T-helper 17 cell (primary cell): Measurements from ENCODE around the gene BZW2. TPM values are rescaled to one million over a fixed set of nuclear protein-coding genes. Genes with fewer than 3 reads are reported as not detected.
A peak's percentile ranks its signal among the peaks of the same experiment; 100 is the strongest.

Source experiments
- ATAC-seq: fragments of 150-1000 bp; cut with Tn5 transposase; 2 replicates; pipeline ENCODE4 v1.10.0; 2021; ENCODE audit warnings: mild to moderate bottlenecking, moderate library complexity
- DNase-seq, 3 donors: peaks; one replicate each; pipeline versions ENCODE4 v3.0.0 to v3.0.0-alpha.2; 2020 to 2021
- H3K9me3 ChIP-seq: one replicate; pipeline ENCODE4 v1.7.0; 2013; ENCODE audit warnings: low read length, mild to moderate bottlenecking; ENCODE audit not compliant: control insufficient read depth, poor library complexity, severe bottlenecking
- H3K27ac Mint-ChIP-seq: one replicate; pipeline ENCODE4 v1.8.0; 2022; ENCODE audit warnings: mild to moderate bottlenecking, moderate library complexity, mixed read lengths
- H3K27me3 Mint-ChIP-seq: one replicate; pipeline ENCODE4 v1.8.0; 2022; ENCODE audit warnings: mixed read lengths
- H3K36me3 Mint-ChIP-seq: one replicate; pipeline ENCODE4 v1.8.0; 2022; ENCODE audit warnings: low read depth, mixed read lengths
- H3K4me1 Mint-ChIP-seq: one replicate; pipeline ENCODE4 v1.8.0; 2022; ENCODE audit warnings: mild to moderate bottlenecking, mixed read lengths
- H3K4me3 Mint-ChIP-seq: one replicate; pipeline ENCODE4 v1.8.0; 2022; ENCODE audit warnings: mild to moderate bottlenecking, moderate library complexity, mixed read lengths
- total RNA-seq, 4 donors: library from RNA in 2 of 4; stranded (reverse) in 2 of 4; gene quantifications; one replicate each; pipeline ENCODE4 v1.2.3 and lab custom pipeline; 2022 to 2026

Gene BZW2
- total RNA-seq, 2 donors from 2014 or later, result 24.0 to 29.4 TPM

DNA sequence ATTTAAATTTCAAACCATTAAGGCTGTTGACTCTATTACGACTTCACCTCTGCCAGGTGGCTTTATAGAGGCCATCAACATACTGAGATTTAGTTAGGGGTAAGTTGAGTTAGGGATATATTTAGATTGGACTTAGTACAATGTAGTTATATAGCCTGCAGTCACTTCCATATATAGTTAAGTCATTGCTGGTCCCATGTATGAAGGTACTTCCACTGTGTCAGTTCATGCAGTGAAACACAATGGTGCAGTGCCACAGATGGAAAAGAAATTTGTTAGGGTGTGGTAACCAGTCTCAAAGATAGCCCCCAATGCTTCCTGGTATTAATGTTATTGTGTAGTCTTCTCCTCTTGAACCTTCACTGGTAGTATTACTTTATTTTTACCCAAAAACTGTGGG, 95.0 kb downstream of the BZW2 start:
- Mint-ChIP-seq H3K4me1 (no peaks in the 10 kb centered on the region), H3K4me3 (no peak overlapping the region), H3K27me3 (peaks cover 26% of the 10 kb centered on the region), H3K36me3 (peaks cover 2% of the 10 kb centered on the region), H3K27ac (no peak overlapping the region)
- ATAC-seq, result no peak
- no peak for DNase-seq
- no peaks in the 10 kb centered on the region for H3K9me3 ChIP-seq

DNA sequence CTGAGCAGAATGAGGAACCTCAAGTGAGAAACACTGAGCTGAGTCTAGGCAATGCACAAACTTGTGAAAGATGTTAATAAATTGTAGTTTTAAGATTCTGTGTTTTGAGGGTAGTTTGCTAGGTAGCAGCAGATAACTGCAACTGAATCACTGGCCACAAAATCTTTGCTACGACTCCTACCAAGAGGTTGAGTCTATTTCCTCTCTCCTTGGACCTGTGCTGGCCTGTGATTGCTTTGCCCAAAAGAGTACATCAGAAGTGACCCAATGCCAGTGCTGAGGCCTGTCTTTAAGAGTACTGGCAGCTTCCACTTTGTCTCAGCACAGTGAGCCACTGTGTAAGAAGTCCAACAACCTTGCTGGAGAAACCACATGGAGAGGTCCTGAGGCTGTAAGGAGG, 95.7 kb downstream of the BZW2 start:
- H3K4me1 Mint-ChIP-seq, result no peaks in the 10 kb centered on the region
- ATAC-seq, result no peak

DNA sequence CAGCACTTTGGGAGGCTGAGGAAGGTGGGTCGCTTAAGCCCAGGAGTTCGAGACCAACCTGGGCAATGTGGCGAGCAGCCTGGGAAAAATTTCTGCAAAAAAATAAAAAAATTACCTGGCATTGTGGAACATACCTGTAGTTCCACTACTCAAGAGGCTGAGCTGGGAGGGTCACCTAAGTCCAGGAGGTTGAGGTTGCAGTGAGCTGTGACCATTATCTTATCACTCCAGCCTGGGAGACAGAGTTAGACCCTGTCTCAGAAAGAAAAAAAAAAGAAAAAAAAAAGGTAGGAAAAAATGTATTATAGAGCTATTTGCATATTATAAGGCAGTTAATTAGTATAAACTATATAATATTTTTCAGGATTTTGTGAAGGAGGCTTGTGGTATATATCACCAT, 96.6 kb downstream of the BZW2 start:
- peaks cover 31% of the 10 kb centered on the region for H3K27me3 Mint-ChIP-seq
- no peak for DNase-seq
- H3K36me3 Mint-ChIP-seq, result peaks cover 2% of the 10 kb centered on the region
- no peak overlapping the region for H3K4me3 Mint-ChIP-seq
- no peaks in the 10 kb centered on the region for H3K9me3 ChIP-seq
- H3K27ac Mint-ChIP-seq, result no peak overlapping the region
- ATAC-seq, result no peak
- H3K4me1 Mint-ChIP-seq, result no peaks in the 10 kb centered on the region

More for the DNA sequence above, 95.7 kb downstream of the BZW2 start:
- no peak for DNase-seq
- Mint-ChIP-seq H3K27ac (no peak overlapping the region), H3K36me3 (peaks cover 2% of the 10 kb centered on the region), H3K27me3 (peaks cover 26% of the 10 kb centered on the region), H3K4me3 (no peak overlapping the region)
- no peaks in the 10 kb centered on the region for H3K9me3 ChIP-seq

DNA sequence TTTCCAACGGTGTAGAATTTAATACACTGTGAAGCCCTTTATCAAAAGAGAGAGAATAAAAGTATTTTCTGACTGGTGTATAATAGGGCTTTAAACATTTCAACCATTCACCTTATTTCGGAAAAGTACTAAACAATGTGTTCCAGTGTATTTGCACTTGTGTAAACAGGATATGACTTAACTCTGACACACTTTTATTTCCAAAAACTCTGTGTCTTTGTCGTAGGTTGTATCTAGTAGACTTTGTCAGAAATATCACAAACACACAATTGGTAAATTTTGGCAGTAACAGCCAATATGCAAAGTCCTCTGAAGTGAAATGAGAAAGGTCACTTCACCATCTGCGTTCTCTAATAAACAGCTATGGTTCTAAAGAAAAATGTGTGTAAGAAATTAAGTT, 97.3 kb downstream of the BZW2 start:
- Mint-ChIP-seq H3K27me3 (peaks cover 28% of the 10 kb centered on the region), H3K36me3 (peaks cover 2% of the 10 kb centered on the region), H3K27ac (no peak overlapping the region), H3K4me3 (no peak overlapping the region), H3K4me1 (no peaks in the 10 kb centered on the region)
- DNase-seq, result no peak
- ATAC-seq, result no peak
- H3K9me3 ChIP-seq, result no peaks in the 10 kb centered on the region

DNA sequence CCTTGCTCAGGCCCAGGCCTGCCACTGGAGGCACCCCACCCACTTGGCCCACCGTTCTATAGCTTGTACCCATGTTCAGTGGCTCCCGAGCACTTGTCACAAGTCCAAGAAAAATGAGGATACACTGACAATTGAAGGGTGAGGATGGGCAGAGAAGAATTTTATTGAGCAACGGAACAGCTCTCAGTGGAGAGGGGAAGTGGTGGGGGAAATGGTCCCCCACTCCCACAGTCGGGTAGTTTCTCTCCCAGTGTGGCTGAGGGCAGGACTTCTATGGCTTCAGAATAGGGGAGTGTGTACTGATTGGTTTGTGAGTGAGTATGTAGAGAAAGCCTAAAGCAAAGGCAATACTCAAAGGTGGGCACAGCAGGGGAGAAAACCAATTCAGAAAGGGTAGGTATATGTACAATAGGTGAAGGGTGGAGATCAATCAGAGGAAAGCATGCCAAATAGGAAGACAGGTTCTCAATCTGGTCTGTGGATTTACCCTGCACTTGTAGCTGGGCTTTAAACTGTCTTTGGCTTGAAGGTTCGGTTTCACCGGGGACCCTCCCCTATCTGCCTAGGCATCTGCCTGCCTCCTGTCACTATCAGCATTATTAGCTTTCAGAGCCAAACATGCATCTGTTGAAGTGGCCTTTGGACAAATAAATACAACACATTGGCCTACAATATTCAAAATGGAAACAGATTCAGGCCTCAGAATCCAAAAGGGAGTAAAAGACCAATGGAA, 98.7 kb downstream of the BZW2 start:
- Mint-ChIP-seq H3K4me1 (no peaks in the 10 kb centered on the region), H3K27me3 (peaks cover 29% of the 10 kb centered on the region), H3K36me3 (peaks cover 2% of the 10 kb centered on the region), H3K4me3 (no peak overlapping the region), H3K27ac (no peak overlapping the region)
- DNase-seq, result no peak
- H3K9me3 ChIP-seq, result no peaks in the 10 kb centered on the region
- no peak for ATAC-seq

DNA sequence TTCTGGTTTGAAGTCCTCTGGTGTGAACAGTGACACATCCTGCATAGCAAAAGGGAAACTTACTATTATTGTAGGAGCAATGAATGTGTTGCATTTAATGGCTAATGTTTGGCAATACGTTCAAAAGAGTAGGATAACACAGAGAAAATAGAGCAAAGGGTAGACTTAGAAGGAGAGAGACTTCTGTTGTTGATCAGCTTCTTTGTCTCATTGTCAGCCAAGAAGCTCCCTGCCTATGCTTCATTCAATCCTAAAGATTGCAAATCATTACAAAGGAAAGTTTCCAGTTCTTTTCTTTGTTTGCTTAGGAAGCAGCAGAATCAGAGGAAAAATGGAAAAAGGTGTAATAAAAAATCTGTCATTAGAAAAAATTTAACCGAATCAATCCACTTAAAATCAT, 99.7 kb downstream of the BZW2 start:
- Mint-ChIP-seq H3K27me3 (peaks cover 29% of the 10 kb centered on the region), H3K36me3 (no peaks in the 10 kb centered on the region), H3K4me3 (no peak overlapping the region), H3K27ac (no peak overlapping the region), H3K4me1 (no peaks in the 10 kb centered on the region)
- no peaks in the 10 kb centered on the region for H3K9me3 ChIP-seq
- DNase-seq, result no peak
- ATAC-seq, result no peak

DNA sequence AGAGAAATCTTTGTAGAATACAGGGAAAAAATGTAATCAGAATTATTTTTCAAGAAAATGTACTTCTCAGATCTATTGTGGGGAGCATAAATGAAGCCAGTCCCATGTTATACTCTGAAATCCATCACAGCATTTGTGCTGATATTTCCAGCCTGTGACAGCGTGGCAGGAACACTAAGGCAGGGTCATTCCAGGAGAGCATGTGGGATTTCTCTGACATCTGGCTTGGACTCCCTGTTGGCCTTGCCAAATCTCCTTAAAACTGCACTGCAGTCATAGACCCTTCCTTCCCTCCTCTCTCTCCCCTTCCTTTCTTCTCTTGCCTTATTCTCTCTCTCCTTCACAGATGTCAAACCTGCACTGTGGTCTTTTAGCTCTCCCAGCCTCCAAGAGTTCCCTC, 101.1 kb downstream of the BZW2 start:
- H3K27ac Mint-ChIP-seq, result no peak overlapping the region
- no peaks in the 10 kb centered on the region for H3K36me3 Mint-ChIP-seq
- no peaks in the 10 kb centered on the region for H3K4me1 Mint-ChIP-seq
- no peak for ATAC-seq
- peaks cover 28% of the 10 kb centered on the region for H3K27me3 Mint-ChIP-seq
- no peak overlapping the region for H3K4me3 Mint-ChIP-seq
- DNase-seq, result no peak
- no peaks in the 10 kb centered on the region for H3K9me3 ChIP-seq

DNA sequence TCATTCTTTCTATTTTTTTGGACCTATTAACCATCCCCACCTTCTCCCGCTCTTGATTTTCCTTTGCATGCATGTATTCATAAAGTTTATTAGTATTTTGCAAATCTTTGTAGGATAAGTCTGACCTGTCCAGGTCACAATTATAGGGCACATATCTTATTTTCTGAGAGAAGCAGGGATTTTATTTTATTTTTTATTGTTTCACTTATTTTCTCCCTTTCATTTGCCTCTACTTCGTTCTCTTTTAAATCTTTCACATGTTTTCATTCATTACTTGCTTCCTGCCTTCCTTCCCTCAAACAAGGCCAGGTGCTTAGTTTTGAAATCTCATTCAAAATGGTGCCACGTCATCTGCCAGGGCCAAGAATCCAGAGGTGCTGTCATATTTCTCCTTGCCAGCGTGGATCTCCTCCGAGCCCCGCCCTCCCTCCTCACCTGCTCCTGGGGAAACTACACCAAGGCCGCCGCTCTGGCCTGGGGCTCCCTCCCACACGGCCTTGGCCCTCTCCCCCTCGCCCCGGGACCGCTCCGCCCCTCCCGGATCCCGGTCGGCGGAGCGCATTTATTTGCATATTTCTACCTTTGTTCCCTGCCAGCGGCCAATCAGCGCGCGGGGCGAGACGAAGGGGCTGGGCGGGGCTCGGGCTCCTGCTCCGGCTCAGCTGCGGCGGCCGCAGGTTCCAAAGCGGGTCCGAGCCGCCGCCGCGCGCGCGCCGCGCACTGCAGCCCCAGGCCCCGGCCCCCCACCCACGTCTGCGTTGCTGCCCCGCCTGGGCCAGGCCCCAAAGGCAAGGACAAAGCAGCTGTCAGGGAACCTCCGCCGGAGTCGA, 107.3 kb downstream of the BZW2 start, which contains the start of gene TSPAN13:
Gene TSPAN13 (plus strand): TSS at position 654 of the 830 bp plus-strand sequence. CDS start 213 bp downstream, outside the sequence.
- peak within 1 kb of the TSS; percentile 87 for H3K4me3 Mint-ChIP-seq
- H3K27ac Mint-ChIP-seq, result no peak within 1 kb of the TSS
- peaks cover 11% of the 10 kb centered on the region for H3K4me1 Mint-ChIP-seq
- peaks cover 41% of the 10 kb centered on the region for H3K27me3 Mint-ChIP-seq
- H3K36me3 Mint-ChIP-seq, result no peaks in the 10 kb centered on the region
- peak; percentile 18 to 34 (median 19) for DNase-seq
- H3K9me3 ChIP-seq, result no peaks in the 10 kb centered on the region
- peak; percentile 90 for ATAC-seq

DNA sequence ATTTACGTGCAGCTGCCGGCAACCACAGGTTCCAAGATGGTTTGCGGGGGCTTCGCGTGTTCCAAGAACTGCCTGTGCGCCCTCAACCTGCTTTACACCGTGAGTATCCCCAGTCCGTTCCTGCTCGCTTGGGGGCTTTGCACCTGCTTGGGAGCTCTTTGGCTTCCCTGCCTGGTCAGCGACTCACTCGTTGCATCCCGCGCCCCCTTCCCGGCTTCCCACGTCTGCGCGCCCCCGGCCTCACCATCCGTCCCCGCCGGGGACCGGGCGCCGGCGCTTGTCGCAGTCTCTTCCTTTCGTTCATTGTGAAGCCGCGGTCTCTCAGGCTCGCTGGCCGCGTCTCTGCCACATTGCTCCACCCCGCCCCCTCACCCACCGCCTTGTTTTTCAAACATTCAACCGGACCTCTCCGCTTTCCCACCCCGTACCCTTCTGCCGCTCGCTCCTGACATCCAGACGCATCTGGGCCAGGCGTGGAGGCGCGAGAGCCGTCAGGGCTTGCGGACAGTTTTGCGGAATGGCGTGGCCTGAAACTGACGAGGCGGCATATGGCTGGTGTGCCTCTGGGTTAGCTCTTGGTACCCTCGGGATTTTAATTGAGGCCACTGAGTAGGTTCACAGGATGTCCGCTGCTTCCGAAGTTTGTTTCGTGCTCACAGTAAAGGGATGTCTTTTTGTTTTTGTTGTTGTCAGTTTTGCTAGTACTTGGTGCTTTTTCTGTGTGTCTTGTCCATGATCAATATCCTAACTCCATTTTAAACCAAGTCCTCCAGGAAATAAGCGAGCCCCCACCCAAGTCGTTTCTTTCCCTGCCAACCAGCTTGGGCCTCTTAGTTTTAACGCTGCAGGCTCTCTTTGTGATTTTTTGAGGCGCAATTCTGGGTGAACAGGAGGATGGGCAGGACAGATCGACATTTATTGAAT, 108.2 kb downstream of the BZW2 start:
- no peaks in the 10 kb centered on the region for H3K9me3 ChIP-seq
- Mint-ChIP-seq H3K27ac (no peak overlapping the region), H3K4me3 (peak overlapping the region; percentile 87), H3K27me3 (peaks cover 36% of the 10 kb centered on the region), H3K36me3 (no peaks in the 10 kb centered on the region), H3K4me1 (peaks cover 11% of the 10 kb centered on the region)
- ATAC-seq, result peak; percentile 18
- DNase-seq, result peak in 1 of 3 donors; percentile 3

DNA sequence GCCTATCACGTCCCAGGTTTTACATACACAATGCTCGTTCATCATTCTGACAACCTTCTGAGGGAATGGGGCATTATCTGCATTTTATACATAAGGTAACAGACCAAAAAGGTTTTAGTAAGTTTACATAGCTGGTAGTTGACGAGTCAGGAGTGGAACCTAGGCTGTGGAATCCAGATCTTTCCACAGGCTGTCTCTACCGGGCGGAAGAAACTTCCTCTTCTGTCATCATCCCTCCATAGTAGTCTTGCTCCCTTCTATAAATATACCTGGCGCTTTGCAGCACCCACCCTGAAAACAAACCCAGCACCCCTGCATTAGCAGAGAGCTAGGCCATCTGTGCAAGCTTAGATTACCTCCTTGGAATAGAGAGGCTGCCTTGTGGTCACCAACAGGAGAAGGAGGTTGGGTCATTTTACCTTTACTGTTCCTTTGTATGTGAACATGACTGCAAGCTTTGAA, 108.9 kb downstream of the BZW2 start:
- Mint-ChIP-seq H3K4me1 (peaks cover 11% of the 10 kb centered on the region), H3K4me3 (peak overlapping the region; percentile 87), H3K27me3 (peaks cover 33% of the 10 kb centered on the region), H3K36me3 (no peaks in the 10 kb centered on the region), H3K27ac (no peak overlapping the region)
- no peaks in the 10 kb centered on the region for H3K9me3 ChIP-seq
- no peak for DNase-seq
- no peak for ATAC-seq

DNA sequence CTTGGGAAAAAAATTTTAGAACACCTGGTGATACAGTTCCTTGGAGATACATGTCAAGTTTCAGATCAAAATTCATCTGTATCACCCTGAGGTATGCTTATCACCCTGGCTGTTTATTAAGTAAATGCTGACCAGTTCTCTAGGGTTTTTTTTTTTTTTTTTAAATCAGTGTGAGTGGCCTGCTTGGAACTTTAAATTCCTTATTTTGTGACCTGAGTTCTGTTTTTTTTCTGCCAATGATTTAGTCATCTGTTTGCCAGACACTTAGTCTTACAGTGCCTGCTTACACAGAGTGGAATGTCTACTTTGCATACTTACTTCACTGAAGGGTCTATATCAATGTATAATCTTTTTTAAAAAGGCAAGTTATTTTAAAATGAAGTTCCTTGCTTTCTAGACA, 109.4 kb downstream of the BZW2 start:
- Mint-ChIP-seq H3K36me3 (peaks cover 1% of the 10 kb centered on the region), H3K4me1 (peaks cover 11% of the 10 kb centered on the region), H3K4me3 (no peak overlapping the region), H3K27ac (no peak overlapping the region), H3K27me3 (peaks cover 33% of the 10 kb centered on the region)
- no peak for DNase-seq
- H3K9me3 ChIP-seq, result no peaks in the 10 kb centered on the region
- no peak for ATAC-seq
